NCI-H345 treated with DMSO at 0.1 percent for 48 hours (cell line): Measurements from ENCODE around the gene RAF1.
"Not testable (repeated sequence)": the region's sequence is repeated elsewhere in the genome, so short reads cannot be mapped to it uniquely, and the experiment has no call there.

Source experiments
- DNase-seq: peaks from one replicate; lab custom pipeline; 2025; ENCODE audit not compliant: unreplicated experiment; lab: John Stamatoyannopoulos, UW

Gene RAF1

DNA sequence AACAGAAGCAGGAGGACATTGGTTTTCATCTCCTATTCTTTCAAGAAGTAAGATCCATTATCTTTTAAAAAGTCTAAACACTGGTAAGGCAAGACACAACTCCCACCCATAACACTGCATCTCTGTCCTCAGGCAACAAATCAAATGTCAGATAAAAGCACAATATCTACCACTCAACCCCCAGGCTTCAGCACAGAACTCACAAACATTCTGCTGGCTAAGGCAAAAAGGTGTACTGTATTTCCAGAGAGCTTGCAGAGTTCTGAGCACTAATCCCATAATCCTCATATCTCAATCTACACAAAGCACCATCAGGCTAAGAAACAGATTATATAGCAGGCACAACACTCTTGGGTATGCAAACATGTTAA is 20.9 kb downstream of the RAF1 start:
- no peak for DNase-seq

GRCh38 chr3:12640853-12641252 is 23.1 kb downstream of the RAF1 start:
- not testable (repeated sequence) for DNase-seq

DNA sequence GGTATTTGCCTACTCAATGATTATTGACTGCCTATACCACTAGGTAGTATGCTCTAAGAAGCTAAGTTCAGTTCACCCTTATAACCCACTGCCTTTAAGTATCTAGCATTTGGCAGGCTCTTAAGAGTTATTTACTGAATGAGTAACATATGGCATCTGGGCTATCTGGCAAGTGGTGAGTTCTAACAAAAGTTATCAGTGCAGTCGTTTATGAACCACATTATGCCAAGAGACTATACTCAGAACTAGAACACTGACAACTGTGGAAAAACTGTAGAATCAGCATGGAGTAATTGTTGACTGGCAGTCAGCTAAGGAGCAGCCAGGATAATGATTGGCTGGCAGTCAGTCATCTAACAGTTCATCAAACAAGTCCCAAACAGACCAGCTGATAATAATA is 25.8 kb downstream of the RAF1 start:
- no peak for DNase-seq

DNA sequence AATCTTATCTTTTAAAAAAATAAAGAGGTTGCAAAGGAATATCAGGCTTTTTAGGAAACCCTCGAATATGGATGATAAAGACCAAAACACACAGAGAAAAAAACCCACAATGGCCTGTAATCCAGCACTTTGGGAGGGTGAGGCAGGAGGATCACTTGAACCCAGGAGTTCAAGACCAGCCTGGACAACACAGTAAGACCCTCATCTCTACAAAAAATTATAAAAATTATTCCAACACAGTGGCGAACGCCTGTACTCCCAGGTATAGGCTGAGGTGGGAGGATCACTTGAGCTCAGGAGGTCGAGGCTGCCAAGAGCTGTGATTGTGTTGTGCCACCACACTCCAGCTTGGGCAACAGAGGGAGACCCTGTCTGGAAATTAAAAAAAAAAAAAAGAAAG is 30.8 kb downstream of the RAF1 start:
- DNase-seq, result no peak

- DNase-seq, result no peak
Measured at GRCh38 chr3:12632523-12632922, 31.4 kb downstream of the RAF1 start.

GRCh38 chr3:12630843-12631242 is 33.1 kb downstream of the RAF1 start:
- DNase-seq, result not testable (repeated sequence)

DNA sequence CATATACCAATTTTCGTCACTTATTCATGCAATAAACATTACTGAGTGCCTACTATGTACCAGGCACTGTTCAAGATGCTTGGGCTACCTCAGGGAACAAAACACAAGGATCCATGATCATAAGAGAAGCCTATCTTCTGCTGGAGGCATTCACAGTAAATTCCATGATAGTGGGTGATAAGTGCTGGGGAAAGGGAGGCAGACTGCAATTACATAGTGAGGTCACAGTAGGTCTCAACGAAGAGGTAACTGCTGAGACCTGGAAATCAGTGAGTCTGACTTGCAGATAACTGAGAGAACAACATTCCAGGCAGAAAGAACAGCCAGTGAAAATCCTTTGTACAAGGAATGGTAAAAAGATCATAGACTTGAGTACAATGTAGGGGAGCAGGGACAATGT is 33.6 kb downstream of the RAF1 start:
- no peak for DNase-seq

DNA sequence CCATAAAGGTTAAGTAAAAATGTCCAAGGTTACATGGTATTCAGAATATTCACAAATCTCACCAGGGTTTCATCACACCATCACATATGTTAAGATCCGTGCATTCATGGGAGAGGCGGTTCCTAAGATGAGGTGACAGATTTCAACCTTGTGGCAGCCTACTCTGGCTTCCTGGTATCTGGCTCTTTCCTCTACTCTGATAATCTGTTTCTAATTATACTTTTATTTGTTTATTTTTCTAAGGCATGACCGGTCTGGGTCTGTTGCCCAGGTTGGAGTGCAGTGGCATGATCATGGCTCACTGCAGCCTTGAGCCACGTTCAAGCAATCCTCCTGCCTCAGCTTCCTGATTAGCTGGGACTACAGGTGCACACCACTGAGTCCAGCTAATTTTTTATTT is 34.4 kb downstream of the RAF1 start:
- no peak for DNase-seq

DNA sequence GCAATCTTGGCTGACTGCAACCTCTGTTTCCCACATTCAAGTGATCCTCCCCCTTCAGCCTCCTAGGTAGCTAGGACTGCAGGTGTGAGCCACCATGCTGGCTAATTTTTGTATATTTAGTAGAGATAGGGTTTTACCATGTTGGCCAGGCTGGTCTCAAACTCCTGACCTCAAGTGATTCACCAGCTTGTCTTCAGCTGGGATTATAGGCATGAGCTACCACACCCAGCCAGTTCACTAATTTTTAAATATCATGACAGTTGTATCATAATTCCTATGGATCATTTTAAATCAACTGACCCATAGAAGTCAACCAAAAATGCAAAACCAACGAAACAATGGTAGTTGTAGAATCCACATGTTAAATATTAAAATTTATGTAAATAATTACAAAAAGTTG is 35.1 kb downstream of the RAF1 start:
- no peak for DNase-seq

- DNase-seq, result no peak
Measured at GRCh38 chr3:12627370-12627769, 36.5 kb downstream of the RAF1 start.

DNA sequence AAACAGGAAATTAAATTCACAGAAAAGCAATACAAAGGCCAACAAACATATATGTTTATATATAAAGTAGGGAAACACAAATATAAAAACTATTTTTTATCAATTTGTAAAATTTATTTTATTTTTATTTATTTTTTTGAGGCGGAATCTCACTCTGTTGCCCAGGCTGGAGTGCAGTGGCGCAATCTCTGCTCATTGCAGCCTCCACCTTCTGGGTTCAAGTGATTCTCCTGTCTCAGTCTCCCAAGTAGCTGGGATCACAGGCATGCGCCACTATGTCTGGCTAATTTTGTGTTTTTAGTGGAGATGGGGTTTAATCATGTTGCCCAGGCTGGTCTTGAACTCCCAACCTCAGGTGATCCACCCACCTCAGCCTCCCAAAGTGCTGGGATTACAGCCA is 39.0 kb downstream of the RAF1 start:
- DNase-seq, result not testable (repeated sequence)

DNA sequence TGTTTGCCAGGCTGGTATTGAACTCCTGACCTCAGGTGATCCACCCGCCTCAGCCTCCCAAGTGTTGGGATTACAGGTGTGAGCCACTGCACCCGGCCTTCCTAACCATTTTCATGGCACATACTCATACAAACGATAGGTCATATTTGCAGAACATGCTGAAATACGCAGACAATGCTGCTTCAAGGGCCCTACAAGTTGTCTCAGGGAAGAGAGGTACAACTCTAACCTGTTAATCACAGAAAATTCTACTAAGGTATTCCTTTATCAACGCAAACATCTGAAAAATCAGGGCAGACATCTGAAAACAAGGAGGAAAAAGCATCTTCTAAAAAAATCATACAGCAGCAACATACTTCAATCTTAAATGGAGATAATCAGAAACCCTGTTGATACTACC is 39.9 kb downstream of the RAF1 start:
- no peak for DNase-seq

GRCh38 chr3:12622335-12622734 is 41.6 kb downstream of the RAF1 start:
- DNase-seq, result no peak

- DNase-seq, result no peak
Measured at GRCh38 chr3:12620729-12621128, 43.2 kb downstream of the RAF1 start.

- DNase-seq, result no peak
Measured at GRCh38 chr3:12620305-12620704, 43.6 kb downstream of the RAF1 start.

- DNase-seq, result no peak
Measured at GRCh38 chr3:12618426-12618825, 45.5 kb downstream of the RAF1 start.

GRCh38 chr3:12615266-12615665 is 48.7 kb downstream of the RAF1 start:
- DNase-seq, result no peak

DNA sequence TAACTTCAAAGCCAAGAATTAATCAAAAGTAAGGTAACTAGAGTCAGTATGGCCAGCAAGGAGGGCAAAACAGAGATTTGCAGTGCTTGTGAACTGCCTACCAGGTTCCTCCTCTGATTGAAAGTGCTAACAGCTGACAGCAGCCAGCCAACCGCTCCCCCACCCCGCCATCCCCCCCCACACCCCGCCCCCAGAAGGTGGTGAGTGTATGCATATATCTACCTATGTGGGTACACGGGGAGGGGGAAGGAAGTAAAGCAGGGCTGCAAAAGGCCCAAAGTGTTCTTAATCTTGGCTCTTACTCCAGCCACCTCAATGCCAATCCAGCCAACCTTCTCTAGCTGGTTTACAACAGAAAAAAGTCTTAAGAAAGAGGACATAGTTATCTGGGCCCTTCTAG is 50.7 kb downstream of the RAF1 start:
- no peak for DNase-seq

- no peak for DNase-seq
Measured at GRCh38 chr3:12612514-12613226, 51.2 kb downstream of the RAF1 start.

DNA sequence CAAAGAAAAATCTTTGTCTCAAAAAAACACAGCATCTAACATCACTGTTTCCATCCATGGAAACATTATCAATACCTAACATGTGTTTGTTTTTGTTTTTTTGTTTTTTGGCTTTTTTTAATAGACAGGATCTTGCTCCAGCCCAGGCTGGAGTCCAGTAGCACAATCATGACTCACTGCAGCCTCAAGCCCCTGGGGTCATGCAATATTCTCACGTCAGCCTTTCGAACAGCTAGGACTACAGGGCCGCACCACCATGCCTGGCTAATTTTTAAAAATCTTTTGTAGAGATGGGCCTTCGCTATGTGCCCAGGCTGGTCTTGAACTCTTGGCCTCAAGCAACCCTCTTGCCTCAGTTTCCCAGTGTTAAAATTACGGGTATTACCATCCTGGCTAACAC is 52.8 kb downstream of the RAF1 start:
- DNase-seq, result no peak

GRCh38 chr3:12608376-12608775 is 55.5 kb downstream of the RAF1 start:
- DNase-seq, result no peak

DNA sequence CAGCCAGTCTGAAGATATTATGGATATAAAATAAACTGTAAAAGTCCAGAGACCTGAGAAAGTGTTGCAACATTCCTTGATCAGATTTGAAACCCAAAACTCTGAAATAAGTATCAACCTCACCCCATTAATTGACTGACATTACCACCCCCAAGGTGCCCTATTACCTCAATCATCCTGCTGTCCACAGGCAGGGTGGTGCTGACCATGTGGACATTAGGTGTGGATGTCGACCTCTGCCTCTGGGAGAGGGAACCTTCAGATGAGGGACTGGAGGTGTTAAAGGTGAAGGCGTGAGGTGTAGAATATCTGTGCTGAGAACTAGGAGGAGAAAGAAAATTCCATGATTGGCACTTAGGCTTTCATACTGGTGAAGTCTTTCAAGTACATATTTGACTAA is 59.9 kb downstream of the RAF1 start:
- no peak for DNase-seq

DNA sequence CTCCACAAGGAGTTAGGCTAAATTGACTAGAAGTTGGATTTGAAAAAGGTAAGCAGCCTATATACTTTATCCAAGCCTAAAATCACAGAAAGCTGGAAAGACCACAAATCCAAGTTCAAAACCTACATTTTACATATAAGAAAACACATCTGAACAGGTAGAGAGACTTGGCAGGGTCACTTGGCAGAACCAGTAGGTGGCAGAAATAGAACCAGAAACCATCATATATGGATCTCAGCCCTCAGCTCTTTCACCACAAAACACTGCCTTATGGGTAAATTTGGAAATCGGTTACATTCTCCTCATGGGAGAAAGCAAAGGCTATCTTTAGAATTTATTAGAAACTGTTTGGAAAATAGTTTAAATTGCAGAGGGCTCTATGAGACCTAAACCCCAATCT is 62.8 kb downstream of the RAF1 start:
- DNase-seq, result no peak

DNA sequence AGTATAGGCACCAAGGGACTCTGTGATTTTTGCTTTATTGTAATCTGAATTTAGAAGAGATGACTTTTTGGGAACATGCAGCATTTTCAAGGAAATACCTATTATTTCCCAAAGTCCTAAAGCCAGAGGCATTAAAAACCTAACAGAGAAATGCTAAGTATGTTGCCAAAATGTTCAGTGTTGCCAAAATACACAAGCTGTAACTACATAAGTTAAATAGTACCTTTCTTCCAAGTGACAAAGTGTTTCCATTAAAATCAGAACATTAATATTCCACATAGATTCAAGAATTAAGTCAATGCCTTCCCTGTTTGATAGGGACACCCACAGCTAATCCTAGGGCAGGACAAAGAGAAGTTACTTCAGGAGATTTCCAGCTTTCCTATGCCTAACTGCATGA is 65.0 kb downstream of the RAF1 start:
- DNase-seq, result no peak
